HEK293 (cell line): ENCODE measurements around the gene NUDT4.

Source experiments
- CTCF ChIA-PET: fragments of 350-600 bp; formaldehyde crosslinking; extraction: SDS; loops from one replicate; lab custom pipeline; 2021; ENCODE audit warnings: antibody characterized with exemption; lab: Yijun Ruan, JAX
- POLR2A ChIA-PET: fragments of 300-600 bp; formaldehyde crosslinking; extraction: SDS; loops from one replicate; lab custom pipeline; 2020; ENCODE audit warnings: antibody characterized with exemption, inconsistent platforms; lab: Yijun Ruan, JAX
- H3K27ac ChIP-seq: fragments of 200-500 bp; sonication (Bioruptor generic); 2 replicates; pipeline ENCODE4 v1.5.1; 2014; ENCODE audit warnings: low read depth, low read length, control low read depth, inconsistent platforms; ENCODE audit errors: extremely low read depth
- H3K36me3 ChIP-seq, 2 experiments: fragments of 200-500 bp in 1 of 2; sonication (Bioruptor generic) in 1 of 2; 1 replicate in 1 of 2; 2 replicates in 1 of 2; pipeline ENCODE4 v1.5.1; 2014 to 2017; ENCODE audit warnings: inconsistent platforms in 2 of 2, low read length in 2 of 2; ENCODE audit not compliant: control insufficient read depth in 2 of 2, insufficient read depth in 1 of 2
- H3K4me1 ChIP-seq: fragments of 200-500 bp; sonication (Bioruptor generic); 2 replicates; pipeline ENCODE4 v1.5.1; 2014; ENCODE audit warnings: mild to moderate bottlenecking, low read length, inconsistent platforms; ENCODE audit not compliant: control insufficient read depth, insufficient read depth
- H3K4me3 ChIP-seq: 2 replicates; pipeline ENCODE4 v1.5.1; 2011; ENCODE audit warnings: low read depth, mild to moderate bottlenecking, control low read depth, low read length, moderate library complexity
- H3K9me3 ChIP-seq: fragments of 200-500 bp; sonication (Bioruptor generic); 2 replicates; pipeline ENCODE4 v1.5.1; 2014; ENCODE audit warnings: low read depth, low read length, inconsistent platforms; ENCODE audit not compliant: control insufficient read depth, insufficient read depth
- IKZF3 ChIP-seq: fragments of 450-650 bp; IDR thresholded peaks from 2 replicates; pipeline ENCODE4 v1.5.0; 2018; ENCODE audit warnings: missing biosample characterization, mild to moderate bottlenecking, missing genetic modification characterization, moderate library complexity
- OVOL3 ChIP-seq: fragments of 450-650 bp; formaldehyde crosslinking; IDR thresholded peaks from 2 replicates; pipeline ENCODE4 v1.5.1; 2016; ENCODE audit warnings: missing biosample characterization, missing genetic modification characterization
- ZNF169 ChIP-seq: fragments of 450-650 bp; formaldehyde crosslinking; IDR thresholded peaks from 2 replicates; pipeline ENCODE4 v1.5.1; 2016; ENCODE audit warnings: missing biosample characterization, missing genetic modification characterization
- ZNF239 ChIP-seq: fragments of 450-650 bp; formaldehyde crosslinking; IDR thresholded peaks from 2 replicates; pipeline ENCODE4 v1.5.1; 2016; ENCODE audit warnings: missing biosample characterization, missing genetic modification characterization
- ZNF324 ChIP-seq: fragments of 450-650 bp; formaldehyde crosslinking; IDR thresholded peaks from 2 replicates; pipeline ENCODE4 v1.5.1; 2016; ENCODE audit warnings: missing biosample characterization, missing genetic modification characterization
- ZNF48 ChIP-seq: fragments of 450-650 bp; formaldehyde crosslinking; IDR thresholded peaks from 2 replicates; pipeline ENCODE4 v1.5.1; 2016; ENCODE audit warnings: missing biosample characterization, missing genetic modification characterization
- ZNF514 ChIP-seq: fragments of 450-650 bp; formaldehyde crosslinking; IDR thresholded peaks from 2 replicates; pipeline ENCODE4 v1.5.1; 2016; ENCODE audit warnings: missing biosample characterization, missing genetic modification characterization
- ZNF623 ChIP-seq: fragments of 450-650 bp; formaldehyde crosslinking; IDR thresholded peaks from 2 replicates; pipeline ENCODE4 v1.5.1; 2016; ENCODE audit warnings: missing biosample characterization, missing genetic modification characterization
- ZNF660 ChIP-seq: fragments of 450-650 bp; IDR thresholded peaks from 2 replicates; pipeline ENCODE4 v1.5.1; 2018; ENCODE audit warnings: missing biosample characterization, mild to moderate bottlenecking, missing genetic modification characterization
- ZNF677 ChIP-seq: fragments of 450-650 bp; IDR thresholded peaks from 2 replicates; pipeline ENCODE4 v1.5.0; 2018; ENCODE audit warnings: missing biosample characterization, mild to moderate bottlenecking, missing genetic modification characterization, moderate library complexity
- ZNF792 ChIP-seq: fragments of 450-650 bp; formaldehyde crosslinking; IDR thresholded peaks from 2 replicates; pipeline ENCODE4 v1.5.1; 2016; ENCODE audit warnings: missing biosample characterization, missing genetic modification characterization
- TF ChIP-seq, protein P1 (sequence below): fragments of 450-650 bp; formaldehyde crosslinking; IDR thresholded peaks from 2 replicates; pipeline ENCODE4 v1.5.1; 2016; ENCODE audit warnings: missing biosample characterization, missing genetic modification characterization
- TF ChIP-seq, protein P2 (sequence below): fragments of 450-650 bp; formaldehyde crosslinking; IDR thresholded peaks from 2 replicates; pipeline ENCODE4 v1.5.1; 2016; ENCODE audit warnings: missing biosample characterization, missing genetic modification characterization
- TF ChIP-seq, protein P3 (sequence below): fragments of 450-650 bp; formaldehyde crosslinking; IDR thresholded peaks from 2 replicates; pipeline ENCODE4 v1.5.1; 2017; ENCODE audit warnings: missing biosample characterization, missing genetic modification characterization

Gene NUDT4

DNA sequence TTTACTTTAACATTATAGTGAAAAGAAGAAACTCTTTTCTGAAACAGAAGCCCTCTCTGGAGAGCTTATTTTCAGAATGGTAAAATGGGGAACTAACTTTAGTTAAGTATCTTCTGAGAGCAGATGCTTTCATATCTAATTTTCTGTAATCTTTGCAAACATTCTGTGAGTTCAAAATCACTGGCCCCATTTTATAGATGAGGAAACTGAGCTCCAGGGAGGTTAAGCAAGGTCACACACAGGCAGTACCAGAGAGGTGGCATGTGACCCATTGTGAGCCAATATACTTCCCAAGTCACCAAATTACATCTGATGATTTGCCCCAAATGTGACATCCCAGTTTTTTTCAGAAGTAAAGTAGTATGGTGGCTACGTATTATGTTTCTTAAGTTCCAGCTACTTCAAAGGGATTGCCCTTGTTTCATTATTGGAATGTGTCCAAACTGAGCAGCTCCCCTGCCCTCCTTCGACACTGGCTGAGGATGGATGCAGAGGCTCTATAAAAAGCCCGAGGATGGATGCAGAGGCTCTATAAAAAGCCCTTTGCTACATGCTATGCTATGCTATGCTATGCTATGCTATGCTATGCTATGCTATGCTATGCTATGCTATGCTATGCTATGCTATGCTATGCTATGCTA lies 36.2 kb upstream of the NUDT4 start:
- no peak overlapping the region for H3K4me3 ChIP-seq
- POLR2A ChIA-PET: no interaction called here
- H3K36me3 ChIP-seq: no peaks in the 10 kb centered on the region
- TF ChIP-seq ZNF169 (tag by site-specific recombination) (no peak), ZNF48 (no peak), ZNF792 (no peak), ZNF514 (tag by site-specific recombination) (no peak)
- TF ChIP-seq, protein P1, sequence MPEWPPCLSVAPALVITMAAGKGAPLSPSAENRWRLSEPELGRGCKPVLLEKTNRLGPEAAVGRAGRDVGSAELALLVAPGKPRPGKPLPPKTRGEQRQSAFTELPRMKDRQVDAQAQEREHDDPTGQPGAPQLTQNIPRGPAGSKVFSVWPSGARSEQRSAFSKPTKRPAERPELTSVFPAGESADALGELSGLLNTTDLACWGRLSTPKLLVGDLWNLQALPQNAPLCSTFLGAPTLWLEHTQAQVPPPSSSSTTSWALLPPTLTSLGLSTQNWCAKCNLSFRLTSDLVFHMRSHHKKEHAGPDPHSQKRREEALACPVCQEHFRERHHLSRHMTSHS: no peak
- TF ChIP-seq, protein P2, sequence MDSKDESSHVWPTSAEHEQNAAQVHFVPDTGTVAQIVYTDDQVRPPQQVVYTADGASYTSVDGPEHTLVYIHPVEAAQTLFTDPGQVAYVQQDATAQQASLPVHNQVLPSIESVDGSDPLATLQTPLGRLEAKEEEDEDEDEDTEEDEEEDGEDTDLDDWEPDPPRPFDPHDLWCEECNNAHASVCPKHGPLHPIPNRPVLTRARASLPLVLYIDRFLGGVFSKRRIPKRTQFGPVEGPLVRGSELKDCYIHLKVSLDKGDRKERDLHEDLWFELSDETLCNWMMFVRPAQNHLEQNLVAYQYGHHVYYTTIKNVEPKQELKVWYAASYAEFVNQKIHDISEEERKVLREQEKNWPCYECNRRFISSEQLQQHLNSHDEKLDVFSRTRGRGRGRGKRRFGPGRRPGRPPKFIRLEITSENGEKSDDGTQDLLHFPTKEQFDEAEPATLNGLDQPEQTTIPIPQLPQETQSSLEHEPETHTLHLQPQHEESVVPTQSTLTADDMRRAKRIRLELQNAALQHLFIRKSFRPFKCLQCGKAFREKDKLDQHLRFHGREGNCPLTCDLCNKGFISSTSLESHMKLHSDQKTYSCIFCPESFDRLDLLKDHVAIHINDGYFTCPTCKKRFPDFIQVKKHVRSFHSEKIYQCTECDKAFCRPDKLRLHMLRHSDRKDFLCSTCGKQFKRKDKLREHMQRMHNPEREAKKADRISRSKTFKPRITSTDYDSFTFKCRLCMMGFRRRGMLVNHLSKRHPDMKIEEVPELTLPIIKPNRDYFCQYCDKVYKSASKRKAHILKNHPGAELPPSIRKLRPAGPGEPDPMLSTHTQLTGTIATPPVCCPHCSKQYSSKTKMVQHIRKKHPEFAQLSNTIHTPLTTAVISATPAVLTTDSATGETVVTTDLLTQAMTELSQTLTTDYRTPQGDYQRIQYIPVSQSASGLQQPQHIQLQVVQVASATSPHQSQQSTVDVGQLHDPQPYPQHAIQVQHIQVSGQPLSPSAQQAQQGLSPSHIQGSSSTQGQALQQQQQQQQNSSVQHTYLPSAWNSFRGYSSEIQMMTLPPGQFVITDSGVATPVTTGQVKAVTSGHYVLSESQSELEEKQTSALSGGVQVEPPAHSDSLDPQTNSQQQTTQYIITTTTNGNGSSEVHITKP (tag by site-specific recombination): no peak
- TF ChIP-seq, all 188 proteins: peak for 0
- H3K27ac ChIP-seq: no peak overlapping the region
- no peaks in the 10 kb centered on the region for H3K9me3 ChIP-seq
- no peaks in the 10 kb centered on the region for H3K4me1 ChIP-seq
- CTCF ChIA-PET: interaction anchor here (0.6 to 1.1 kb wide), 3 partner anchors 10 to 302 kb away, joined by 3 to 4 read pairs (median 3); no protein-coding TSS in a partner anchor

DNA sequence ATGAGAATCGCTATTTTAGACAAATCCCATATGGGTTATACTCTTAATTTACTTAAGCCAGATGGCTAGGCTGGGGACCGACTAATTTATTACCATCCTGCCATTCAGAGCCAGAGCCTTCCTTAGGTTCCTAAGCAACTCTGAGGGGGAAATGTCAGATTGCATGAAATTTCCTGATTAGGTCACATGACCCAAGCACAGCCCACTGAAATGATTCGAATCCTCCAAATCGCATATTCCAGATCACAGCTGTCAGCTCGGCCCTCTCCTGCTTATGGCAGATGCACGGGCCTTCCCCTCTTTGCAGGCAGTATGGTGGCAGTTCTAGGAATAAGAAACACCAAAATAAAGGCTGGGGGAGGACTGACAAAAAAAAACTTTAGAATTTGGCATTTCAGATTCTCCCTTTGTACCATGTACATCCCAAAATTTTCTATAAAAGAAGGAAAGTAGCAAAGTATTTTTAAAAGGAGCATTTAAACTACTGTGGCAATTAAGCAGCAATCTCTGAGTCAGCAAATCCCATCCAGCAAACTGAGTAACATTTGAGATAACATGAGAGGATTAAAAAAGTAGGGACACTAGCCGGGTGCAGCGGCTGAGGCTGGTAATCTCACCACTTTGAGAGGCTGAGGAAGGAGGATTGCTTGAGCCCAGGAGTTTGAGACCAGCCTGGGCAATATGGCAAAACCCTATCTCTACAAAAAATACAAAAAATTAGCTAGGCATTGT lies 30.5 kb upstream of the NUDT4 start:
- H3K4me3 ChIP-seq: no peak overlapping the region
- no peaks in the 10 kb centered on the region for H3K4me1 ChIP-seq
- CTCF ChIA-PET: no interaction called here
- no peaks in the 10 kb centered on the region for H3K9me3 ChIP-seq
- no peak for TF ChIP-seq ZNF677 (tag by site-specific recombination)
- TF ChIP-seq, protein P3, sequence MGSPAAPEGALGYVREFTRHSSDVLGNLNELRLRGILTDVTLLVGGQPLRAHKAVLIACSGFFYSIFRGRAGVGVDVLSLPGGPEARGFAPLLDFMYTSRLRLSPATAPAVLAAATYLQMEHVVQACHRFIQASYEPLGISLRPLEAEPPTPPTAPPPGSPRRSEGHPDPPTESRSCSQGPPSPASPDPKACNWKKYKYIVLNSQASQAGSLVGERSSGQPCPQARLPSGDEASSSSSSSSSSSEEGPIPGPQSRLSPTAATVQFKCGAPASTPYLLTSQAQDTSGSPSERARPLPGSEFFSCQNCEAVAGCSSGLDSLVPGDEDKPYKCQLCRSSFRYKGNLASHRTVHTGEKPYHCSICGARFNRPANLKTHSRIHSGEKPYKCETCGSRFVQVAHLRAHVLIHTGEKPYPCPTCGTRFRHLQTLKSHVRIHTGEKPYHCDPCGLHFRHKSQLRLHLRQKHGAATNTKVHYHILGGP: no peak
- no peak for TF ChIP-seq ZNF239 (tag by site-specific recombination)
- no peak for TF ChIP-seq ZNF660 (tag by site-specific recombination)
- no peak for TF ChIP-seq ZNF324 (tag by site-specific recombination)
- no peak for TF ChIP-seq ZNF623 (tag by site-specific recombination)
- TF ChIP-seq OVOL3 (tag by site-specific recombination): no peak
- TF ChIP-seq IKZF3 (tag by site-specific recombination): no peak
- POLR2A ChIA-PET: no interaction called here
- no peak overlapping the region for H3K27ac ChIP-seq
- H3K36me3 ChIP-seq: no peaks in the 10 kb centered on the region
